OCI-LY1 (cell line): ENCODE measurements around the gene CTIF.

ENCODE experiments used
- H2AFZ ChIP-seq: fragments of 200-600 bp; sonication (generic), shearing (Covaris generic); 2 replicates; pipeline ENCODE4 v1.6.0; 2014; ENCODE audit warnings: antibody characterized with exemption, mild to moderate bottlenecking, low read length
- H3F3A ChIP-seq: fragments of 200-600 bp; sonication (generic), shearing (Covaris generic); 2 replicates; pipeline ENCODE4 v1.6.0; 2014; ENCODE audit warnings: mild to moderate bottlenecking, antibody characterized with exemption, low read length, moderate library complexity; ENCODE audit not compliant: insufficient read depth
- H3K27ac ChIP-seq: fragments of 200-600 bp; sonication (generic); 2 replicates; pipeline ENCODE4 v1.5.1; 2014; ENCODE audit warnings: low read length, mixed run types, mild to moderate bottlenecking, low read depth; ENCODE audit not compliant: poor library complexity, severe bottlenecking
- H3K27me3 ChIP-seq: fragments of 200-600 bp; sonication (generic); 2 replicates; pipeline ENCODE4 v1.6.0; 2014; ENCODE audit warnings: antibody characterized with exemption, mild to moderate bottlenecking, low read length, moderate library complexity; ENCODE audit not compliant: insufficient read depth
- H3K36me3 ChIP-seq: fragments of 200-600 bp; sonication (generic); 2 replicates; pipeline ENCODE4 v1.6.1; 2014; ENCODE audit warnings: mild to moderate bottlenecking, antibody characterized with exemption, low read length, moderate library complexity, mixed read lengths; ENCODE audit not compliant: insufficient read depth
- H3K4me1 ChIP-seq: fragments of 200-600 bp; sonication (generic); 2 replicates; pipeline ENCODE4 v1.5.1; 2014; ENCODE audit warnings: mild to moderate bottlenecking, low read length, moderate library complexity; ENCODE audit not compliant: insufficient read depth, severe bottlenecking
- H3K4me2 ChIP-seq: fragments of 200-600 bp; sonication (generic), shearing (Covaris generic); 2 replicates; pipeline ENCODE4 v1.6.1; 2014; ENCODE audit warnings: low read length
- H3K4me3 ChIP-seq: fragments of 200-600 bp; sonication (generic); 2 replicates; pipeline ENCODE4 v1.5.1; 2014; ENCODE audit warnings: low read length, low read depth, mild to moderate bottlenecking, mixed read lengths; ENCODE audit not compliant: poor library complexity, severe bottlenecking
- H3K79me2 ChIP-seq: fragments of 200-600 bp; shearing (Covaris generic); 2 replicates; pipeline ENCODE4 v1.6.1; 2016; ENCODE audit warnings: mixed run types, low read length, mixed read lengths; ENCODE audit not compliant: insufficient read depth
- H3K9ac ChIP-seq: fragments of 200-600 bp; sonication (generic), shearing (Covaris generic); 2 replicates; pipeline ENCODE4 v1.6.1; 2014; ENCODE audit warnings: mild to moderate bottlenecking, low read length, mixed read lengths
- H3K9me2 ChIP-seq: fragments of 200-600 bp; sonication (generic), shearing (Covaris generic); 2 replicates; pipeline ENCODE4 v1.6.1; 2014; ENCODE audit warnings: low read depth, mild to moderate bottlenecking, low read length, mixed read lengths
- H3K9me3 ChIP-seq: fragments of 200-600 bp; shearing (Covaris generic); 2 replicates; pipeline ENCODE4 v1.6.1; 2014; ENCODE audit warnings: low read length, mixed read lengths
- H4K20me1 ChIP-seq: fragments of 200-600 bp; sonication (generic), shearing (Covaris generic); 2 replicates; pipeline ENCODE4 v1.6.0; 2016; ENCODE audit warnings: mild to moderate bottlenecking, low read length; ENCODE audit not compliant: insufficient read depth
- CTCF ChIP-seq: fragments of 200-600 bp; sonication (generic), shearing (Covaris generic); IDR thresholded peaks from 2 replicates; pipeline ENCODE4 v1.5.1; 2017; ENCODE audit warnings: mild to moderate bottlenecking, antibody characterized with exemption, low read length, moderate library complexity, mixed read lengths
- EZH2 ChIP-seq: fragments of 200-600 bp; sonication (generic), shearing (Covaris generic); IDR thresholded peaks from 2 replicates; pipeline ENCODE4 v1.8.0; 2017; ENCODE audit warnings: borderline replicate concordance, mixed run types, mild to moderate bottlenecking, antibody characterized with exemption, low read length, moderate library complexity, mixed read lengths

The CTIF gene

GRCh38 chr18:48609820-48610815, 71.3 kb downstream of the CTIF start:
- Histone ChIP-seq H3K9me2 (no peaks in the 10 kb centered on the region), H3K36me3 (no peaks in the 10 kb centered on the region), H3K27ac (no peak overlapping the region), H4K20me1 (no peaks in the 10 kb centered on the region), H3K4me2 (no peak overlapping the region), H3K4me1 (no peaks in the 10 kb centered on the region), H3K9ac (no peak overlapping the region), H3F3A (no peaks in the 10 kb centered on the region), H3K4me3 (no peak overlapping the region), H3K9me3 (no peaks in the 10 kb centered on the region), H2AFZ (no peak overlapping the region), H3K79me2 (no peaks in the 10 kb centered on the region), H3K27me3 (no peaks in the 10 kb centered on the region)
- no peak for TF ChIP-seq EZH2
- no peak for TF ChIP-seq CTCF

GRCh38 chr18:48611203-48611602, 72.4 kb downstream of the CTIF start:
- H3K9me2 ChIP-seq, result no peaks in the 10 kb centered on the region
- H4K20me1 ChIP-seq, result no peaks in the 10 kb centered on the region
- H3K9ac ChIP-seq, result no peak overlapping the region
- no peak overlapping the region for H3K4me2 ChIP-seq
- no peaks in the 10 kb centered on the region for H3F3A ChIP-seq
- no peak overlapping the region for H3K27ac ChIP-seq
- no peaks in the 10 kb centered on the region for H3K79me2 ChIP-seq
- H2AFZ ChIP-seq, result no peak overlapping the region
- no peaks in the 10 kb centered on the region for H3K27me3 ChIP-seq
- H3K36me3 ChIP-seq, result no peaks in the 10 kb centered on the region
- no peak overlapping the region for H3K4me3 ChIP-seq
- no peaks in the 10 kb centered on the region for H3K4me1 ChIP-seq
- TF ChIP-seq EZH2 (no peak), CTCF (no peak)
- no peaks in the 10 kb centered on the region for H3K9me3 ChIP-seq

GRCh38 chr18:48611785-48612480, 73.1 kb downstream of the CTIF start:
- H3K9me2 ChIP-seq, result no peaks in the 10 kb centered on the region
- TF ChIP-seq CTCF (no peak), EZH2 (no peak)
- no peaks in the 10 kb centered on the region for H4K20me1 ChIP-seq
- H3K9ac ChIP-seq, result no peak overlapping the region
- no peaks in the 10 kb centered on the region for H3K27me3 ChIP-seq
- H3K79me2 ChIP-seq, result no peaks in the 10 kb centered on the region
- H3K27ac ChIP-seq, result no peak overlapping the region
- no peak overlapping the region for H3K4me3 ChIP-seq
- no peaks in the 10 kb centered on the region for H3F3A ChIP-seq
- H3K4me2 ChIP-seq, result no peak overlapping the region
- H3K4me1 ChIP-seq, result no peaks in the 10 kb centered on the region
- H3K36me3 ChIP-seq, result no peaks in the 10 kb centered on the region
- H3K9me3 ChIP-seq, result no peaks in the 10 kb centered on the region
- H2AFZ ChIP-seq, result no peak overlapping the region
